SK-N-SH (cell line): ENCODE results near the gene KCNAB1. TPM values are rescaled to one million over a fixed set of nuclear protein-coding genes. Genes with fewer than 3 reads are reported as not detected.

Source experiments
- CTCF ChIA-PET: fragments of 300-600, 350-600 bp; formaldehyde crosslinking; extraction: SDS; loops from one replicate; lab custom pipeline; 2021; lab: Yijun Ruan, JAX
- POLR2A ChIA-PET: fragments of 350-600 bp; sonication (Branson Sonifier 250); formaldehyde crosslinking; extraction: SDS; loops from one replicate; lab custom pipeline; 2020; ENCODE audit warnings: antibody characterized with exemption, inconsistent platforms; lab: Yijun Ruan, JAX
- DNase-seq: peaks from one replicate; pipeline ENCODE4 v3.0.0; 2012
- H2AFZ ChIP-seq: fragments of 200-600 bp; sonication (generic); 2 replicates; pipeline ENCODE4 v1.8.1; 2016; ENCODE audit warnings: antibody characterized with exemption, mild to moderate bottlenecking, low read depth
- H3F3A ChIP-seq: fragments of 200-600 bp; sonication (generic); replicated peaks from 2 replicates; pipeline ENCODE3; 2016; ENCODE audit warnings: antibody characterized with exemption, mild to moderate bottlenecking; ENCODE audit not compliant: insufficient read depth
- H3K27ac ChIP-seq, 2 experiments: fragments of 200-500 bp in 1 of 2; fragments of 200-600 bp in 1 of 2; sonication (Bioruptor generic) in 1 of 2; sonication (generic), shearing (Covaris generic) in 1 of 2; 2 replicates each; pipeline versions ENCODE4 v1.5.1 to v1.6.1; 2014 to 2016; ENCODE audit warnings: low read depth in 2 of 2, inconsistent platforms in 1 of 2, low read length in 1 of 2, mild to moderate bottlenecking in 1 of 2, mixed read lengths in 1 of 2
- H3K27me3 ChIP-seq: fragments of 200-600 bp; sonication (generic), shearing (Covaris generic); 2 replicates; pipeline ENCODE4 v1.6.1; 2016; ENCODE audit warnings: mixed run types; ENCODE audit not compliant: insufficient read depth
- H3K36me3 ChIP-seq, 2 experiments: fragments of 200-500 bp in 1 of 2; fragments of 200-600 bp in 1 of 2; sonication (Bioruptor generic) in 1 of 2; sonication (generic) in 1 of 2; replicated peaks in 1 of 2; 2 replicates each; pipeline versions ENCODE3 to v1.5.1; 2014 to 2016; ENCODE audit warnings: low read length in 1 of 2, mild to moderate bottlenecking in 1 of 2; ENCODE audit not compliant: insufficient read depth in 2 of 2, control insufficient read depth in 1 of 2
- H3K4me1 ChIP-seq, 2 experiments: fragments of 200-500 bp in 1 of 2; fragments of 200-600 bp in 1 of 2; sonication (Bioruptor generic) in 1 of 2; sonication (generic), shearing (Covaris generic) in 1 of 2; 2 replicates each; pipeline versions ENCODE4 v1.5.1 to v1.6.1; 2014 to 2016; ENCODE audit warnings: low read depth in 1 of 2, low read length in 1 of 2, mixed run types in 1 of 2; ENCODE audit not compliant: insufficient read depth in 2 of 2, control insufficient read depth in 1 of 2
- H3K4me2 ChIP-seq: fragments of 200-600 bp; sonication (generic), shearing (Covaris generic); 2 replicates; pipeline ENCODE4 v1.6.1; 2017; ENCODE audit warnings: mixed run types
- H3K4me3 ChIP-seq, 2 experiments: fragments of 200-500 bp in 1 of 2; fragments of 200-600 bp in 1 of 2; sonication (Bioruptor generic) in 1 of 2; sonication (generic), shearing (Covaris generic) in 1 of 2; 2 replicates each; pipeline versions ENCODE4 v1.5.1 to v1.8.1; 2014 to 2016; ENCODE audit warnings: low read depth in 2 of 2, inconsistent platforms in 1 of 2, low read length in 1 of 2, mild to moderate bottlenecking in 1 of 2, mixed read lengths in 1 of 2, moderate library complexity in 1 of 2
- H3K79me2 ChIP-seq: fragments of 200-600 bp; sonication (generic); 2 replicates; pipeline ENCODE4 v1.8.1; 2017; ENCODE audit warnings: mild to moderate bottlenecking; ENCODE audit not compliant: insufficient read depth
- H3K9ac ChIP-seq: fragments of 200-600 bp; sonication (generic); 2 replicates; pipeline ENCODE4 v1.6.1; 2017; ENCODE audit warnings: mixed run types
- H3K9me2 ChIP-seq: fragments of 200-600 bp; sonication (generic); 2 replicates; pipeline ENCODE4 v1.6.1; 2017; ENCODE audit warnings: mixed run types
- H3K9me3 ChIP-seq: fragments of 200-600 bp; sonication (generic); 2 replicates; pipeline ENCODE4 v1.6.1; 2017; ENCODE audit warnings: mixed run types, mild to moderate bottlenecking, moderate library complexity
- H4K20me1 ChIP-seq: fragments of 200-600 bp; sonication (generic); 2 replicates; pipeline ENCODE4 v1.6.1; 2017; ENCODE audit warnings: mild to moderate bottlenecking, mixed run types; ENCODE audit not compliant: insufficient read depth
- CHD2 ChIP-seq: fragments of 150-350 bp; IDR thresholded peaks from 2 replicates; pipeline ENCODE4 v1.6.1; 2018; ENCODE audit warnings: low read length; ENCODE audit not compliant: partially characterized antibody
- ELF1 ChIP-seq: IDR thresholded peaks from 2 replicates; pipeline ENCODE4 v1.4.0; 2012
- FOSL2 ChIP-seq: IDR thresholded peaks from 2 replicates; pipeline ENCODE4 v1.4.0; 2012; ENCODE audit warnings: low read depth, mild to moderate bottlenecking, moderate library complexity, borderline replicate concordance
- FOXJ3 ChIP-seq: sonication (generic); formaldehyde crosslinking; IDR thresholded peaks from 2 replicates; pipeline ENCODE4 v1.5.1; 2020; ENCODE audit warnings: mild to moderate bottlenecking, missing genetic modification reagents
- FOXM1 ChIP-seq: IDR thresholded peaks from 2 replicates; pipeline ENCODE4 v1.4.0; 2012; ENCODE audit warnings: low read depth, mild to moderate bottlenecking
- GABPA ChIP-seq: IDR thresholded peaks from 2 replicates; pipeline ENCODE4 v1.4.0; 2012; ENCODE audit warnings: low read depth, mild to moderate bottlenecking
- JUND ChIP-seq: IDR thresholded peaks from 2 replicates; pipeline ENCODE4 v1.4.0; 2012
- MEF2A ChIP-seq: IDR thresholded peaks from 2 replicates; pipeline ENCODE4 v1.4.0; 2012; ENCODE audit warnings: low read depth, borderline replicate concordance
- MXI1 ChIP-seq: IDR thresholded peaks from 2 replicates; pipeline ENCODE4 v1.6.1; 2012; ENCODE audit warnings: mild to moderate bottlenecking, low read depth, low read length, improper control_type of control experiment
- NFIC ChIP-seq: IDR thresholded peaks from 2 replicates; pipeline ENCODE4 v1.4.0; 2012; ENCODE audit warnings: borderline replicate concordance
- SMC3 ChIP-seq: IDR thresholded peaks from 2 replicates; pipeline ENCODE4 v1.6.1; 2012; ENCODE audit warnings: low read depth, low read length, improper control_type of control experiment
- TCF12 ChIP-seq: IDR thresholded peaks from 2 replicates; pipeline ENCODE4 v1.4.0; 2012
- TEAD4 ChIP-seq: IDR thresholded peaks from 2 replicates; pipeline ENCODE4 v1.4.0; 2012; ENCODE audit warnings: mild to moderate bottlenecking, borderline replicate concordance; ENCODE audit not compliant: insufficient read depth
- WGBS: methylation state at CpG from one replicate; pipeline ENCODE4 v1.1.6; 2017; ENCODE audit warnings: low lambda C conversion rate; 5-methylcytosine and 5-hydroxymethylcytosine counted together
- polyA plus RNA-seq, 3 experiments: library from polyadenylated mRNA; depleted of rRNA; stranded (reverse); fragments of >200 nt; gene quantifications; 2 replicates each; pipeline ENCODE4 v1.2.3, GENCODE V29; 2012
- TF ChIP-seq, protein P1 (sequence below): IDR thresholded peaks from 2 replicates; pipeline ENCODE4 v1.4.0; 2012; ENCODE audit warnings: low read depth, borderline replicate concordance
- TF ChIP-seq, protein P2 (sequence below): IDR thresholded peaks from 2 replicates; pipeline ENCODE4 v1.4.0; 2012; ENCODE audit warnings: low read depth, borderline replicate concordance
- TF ChIP-seq, protein P3 (sequence below): IDR thresholded peaks from 2 replicates; pipeline ENCODE4 v1.4.0; 2012; ENCODE audit warnings: low read depth
- TF ChIP-seq, protein P4 (sequence below): fragments of 150-350 bp; IDR thresholded peaks from 2 replicates; pipeline ENCODE4 v1.6.1; 2016; ENCODE audit warnings: mild to moderate bottlenecking, low read depth, low read length
- TF ChIP-seq, protein P5 (sequence below): fragments of 200-600 bp; sonication (generic); IDR thresholded peaks from 2 replicates; pipeline ENCODE4 v1.6.1; 2017; ENCODE audit warnings: antibody characterized with exemption, mild to moderate bottlenecking, moderate library complexity

KCNAB1 gene
- polyA plus RNA-seq, 1 of the 3 experiments (the other 2 are of a cell fraction), result 82.1 TPM

DNA sequence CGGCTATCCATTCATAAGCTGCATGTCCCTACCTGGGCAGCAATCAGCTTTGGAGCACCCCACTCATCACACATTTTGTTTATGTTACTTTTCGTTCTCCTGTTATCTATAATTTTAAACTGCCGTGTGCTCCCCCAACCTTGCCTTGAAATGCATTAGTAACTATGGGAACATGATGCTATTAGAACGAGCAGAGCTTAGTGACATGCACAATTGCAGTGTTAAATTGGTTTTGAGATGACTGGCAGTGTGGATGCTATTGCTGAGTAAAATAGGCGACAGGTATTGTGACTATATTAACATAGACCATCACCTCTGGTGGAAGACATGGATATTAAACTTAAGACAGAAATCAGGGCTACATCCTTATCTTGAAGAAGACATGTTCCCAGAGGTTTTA, 191.6 kb downstream of the KCNAB1 start:
- Histone ChIP-seq H3F3A (peaks cover 58% of the 10 kb centered on the region), H4K20me1 (no peaks in the 10 kb centered on the region), H3K36me3 (peaks cover 17 to 20% of the 10 kb centered on the region in 2 experiments), H3K4me1 (peaks cover 6 to 38% of the 10 kb centered on the region in 2 experiments; a peak in 3 of 4 replicates), H3K27ac (no peak overlapping the region; a peak in 1 of 4 replicates), H3K9me2 (no peaks in the 10 kb centered on the region), H3K27me3 (no peaks in the 10 kb centered on the region), H3K4me3 (no peak overlapping the region), H2AFZ (no peak overlapping the region), H3K9ac (no peak overlapping the region), H3K79me2 (peaks cover 88% of the 10 kb centered on the region), H3K9me3 (no peaks in the 10 kb centered on the region), H3K4me2 (no peak overlapping the region)
- no peak for DNase-seq
- TF ChIP-seq NFIC, result no peak
- TF ChIP-seq MEF2A, result no peak
- TF ChIP-seq, protein P1, sequence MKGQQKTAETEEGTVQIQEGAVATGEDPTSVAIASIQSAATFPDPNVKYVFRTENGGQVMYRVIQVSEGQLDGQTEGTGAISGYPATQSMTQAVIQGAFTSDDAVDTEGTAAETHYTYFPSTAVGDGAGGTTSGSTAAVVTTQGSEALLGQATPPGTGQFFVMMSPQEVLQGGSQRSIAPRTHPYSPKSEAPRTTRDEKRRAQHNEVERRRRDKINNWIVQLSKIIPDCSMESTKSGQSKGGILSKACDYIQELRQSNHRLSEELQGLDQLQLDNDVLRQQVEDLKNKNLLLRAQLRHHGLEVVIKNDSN, result no peak
- TF ChIP-seq, protein P2, sequence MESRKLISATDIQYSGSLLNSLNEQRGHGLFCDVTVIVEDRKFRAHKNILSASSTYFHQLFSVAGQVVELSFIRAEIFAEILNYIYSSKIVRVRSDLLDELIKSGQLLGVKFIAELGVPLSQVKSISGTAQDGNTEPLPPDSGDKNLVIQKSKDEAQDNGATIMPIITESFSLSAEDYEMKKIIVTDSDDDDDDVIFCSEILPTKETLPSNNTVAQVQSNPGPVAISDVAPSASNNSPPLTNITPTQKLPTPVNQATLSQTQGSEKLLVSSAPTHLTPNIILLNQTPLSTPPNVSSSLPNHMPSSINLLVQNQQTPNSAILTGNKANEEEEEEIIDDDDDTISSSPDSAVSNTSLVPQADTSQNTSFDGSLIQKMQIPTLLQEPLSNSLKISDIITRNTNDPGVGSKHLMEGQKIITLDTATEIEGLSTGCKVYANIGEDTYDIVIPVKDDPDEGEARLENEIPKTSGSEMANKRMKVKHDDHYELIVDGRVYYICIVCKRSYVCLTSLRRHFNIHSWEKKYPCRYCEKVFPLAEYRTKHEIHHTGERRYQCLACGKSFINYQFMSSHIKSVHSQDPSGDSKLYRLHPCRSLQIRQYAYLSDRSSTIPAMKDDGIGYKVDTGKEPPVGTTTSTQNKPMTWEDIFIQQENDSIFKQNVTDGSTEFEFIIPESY, result no peak
- no peak for TF ChIP-seq CHD2
- TF ChIP-seq, protein P3, sequence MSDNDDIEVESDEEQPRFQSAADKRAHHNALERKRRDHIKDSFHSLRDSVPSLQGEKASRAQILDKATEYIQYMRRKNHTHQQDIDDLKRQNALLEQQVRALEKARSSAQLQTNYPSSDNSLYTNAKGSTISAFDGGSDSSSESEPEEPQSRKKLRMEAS, result no peak
- POLR2A ChIA-PET, result no interaction called here
- CTCF ChIA-PET, result interaction anchor here (1.1 kb wide), 1 partner anchor 22 kb away, joined by 3 read pairs; no protein-coding TSS in a partner anchor
- WGBS, result 69% methylated on average over 5 of the region's 5 CpGs

DNA sequence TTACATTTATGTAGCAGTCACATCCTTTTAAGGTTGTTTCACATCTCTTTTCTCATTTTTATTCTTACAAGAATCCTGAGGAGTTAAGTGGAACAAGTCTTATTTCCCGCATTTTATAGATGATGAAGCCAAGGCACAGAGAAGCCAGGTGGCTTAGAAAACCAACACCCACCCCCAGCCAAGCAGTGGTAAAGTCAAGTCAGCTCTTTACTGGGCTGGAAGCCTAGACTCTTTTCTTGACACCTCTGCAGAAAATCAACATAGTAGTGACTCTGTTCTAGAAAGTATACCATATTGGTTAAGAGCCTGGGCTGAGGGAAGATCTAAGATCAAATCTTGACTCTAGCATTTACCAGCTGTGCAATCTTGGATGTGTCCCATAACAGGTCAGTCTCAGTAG, 195.7 kb downstream of the KCNAB1 start:
- TF ChIP-seq MXI1, result no peak
- TF ChIP-seq GABPA, result no peak
- no peak for TF ChIP-seq ELF1
- no peak for TF ChIP-seq FOXM1
- no peak for TF ChIP-seq JUND
- no peak for TF ChIP-seq NFIC
- no peak for TF ChIP-seq SMC3
- TF ChIP-seq TEAD4, result no peak
- TF ChIP-seq, protein P3, result no peak
- TF ChIP-seq, protein P4, sequence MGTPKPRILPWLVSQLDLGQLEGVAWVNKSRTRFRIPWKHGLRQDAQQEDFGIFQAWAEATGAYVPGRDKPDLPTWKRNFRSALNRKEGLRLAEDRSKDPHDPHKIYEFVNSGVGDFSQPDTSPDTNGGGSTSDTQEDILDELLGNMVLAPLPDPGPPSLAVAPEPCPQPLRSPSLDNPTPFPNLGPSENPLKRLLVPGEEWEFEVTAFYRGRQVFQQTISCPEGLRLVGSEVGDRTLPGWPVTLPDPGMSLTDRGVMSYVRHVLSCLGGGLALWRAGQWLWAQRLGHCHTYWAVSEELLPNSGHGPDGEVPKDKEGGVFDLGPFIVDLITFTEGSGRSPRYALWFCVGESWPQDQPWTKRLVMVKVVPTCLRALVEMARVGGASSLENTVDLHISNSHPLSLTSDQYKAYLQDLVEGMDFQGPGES, result no peak
- no peak for TF ChIP-seq FOSL2
- no peak; the same call in 1 of the 2 replicates for TF ChIP-seq TCF12
- TF ChIP-seq, protein P5, sequence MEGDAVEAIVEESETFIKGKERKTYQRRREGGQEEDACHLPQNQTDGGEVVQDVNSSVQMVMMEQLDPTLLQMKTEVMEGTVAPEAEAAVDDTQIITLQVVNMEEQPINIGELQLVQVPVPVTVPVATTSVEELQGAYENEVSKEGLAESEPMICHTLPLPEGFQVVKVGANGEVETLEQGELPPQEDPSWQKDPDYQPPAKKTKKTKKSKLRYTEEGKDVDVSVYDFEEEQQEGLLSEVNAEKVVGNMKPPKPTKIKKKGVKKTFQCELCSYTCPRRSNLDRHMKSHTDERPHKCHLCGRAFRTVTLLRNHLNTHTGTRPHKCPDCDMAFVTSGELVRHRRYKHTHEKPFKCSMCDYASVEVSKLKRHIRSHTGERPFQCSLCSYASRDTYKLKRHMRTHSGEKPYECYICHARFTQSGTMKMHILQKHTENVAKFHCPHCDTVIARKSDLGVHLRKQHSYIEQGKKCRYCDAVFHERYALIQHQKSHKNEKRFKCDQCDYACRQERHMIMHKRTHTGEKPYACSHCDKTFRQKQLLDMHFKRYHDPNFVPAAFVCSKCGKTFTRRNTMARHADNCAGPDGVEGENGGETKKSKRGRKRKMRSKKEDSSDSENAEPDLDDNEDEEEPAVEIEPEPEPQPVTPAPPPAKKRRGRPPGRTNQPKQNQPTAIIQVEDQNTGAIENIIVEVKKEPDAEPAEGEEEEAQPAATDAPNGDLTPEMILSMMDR, result no peak
- TF ChIP-seq FOXJ3 (CRISPR knock-in tag), result no peak
- no peaks in the 10 kb centered on the region for H3K9me3 ChIP-seq
- H3K9ac ChIP-seq, result no peak overlapping the region
- no peak overlapping the region for H3K4me3 ChIP-seq
- DNase-seq, result no peak
- no peaks in the 10 kb centered on the region for H3K9me2 ChIP-seq
- H3K79me2 ChIP-seq, result peaks cover 77% of the 10 kb centered on the region
- H3K27ac ChIP-seq, result peak overlapping the region; percentile 85 to 89; a peak in 3 of 4 replicates
- 84% methylated on average over 1 of the region's 1 CpG for WGBS
- peaks cover 12 to 37% of the 10 kb centered on the region in 2 experiments for H3K4me1 ChIP-seq
- H2AFZ ChIP-seq, result no peak overlapping the region
- POLR2A ChIA-PET, result no interaction called here
- no peaks in the 10 kb centered on the region for H3K27me3 ChIP-seq
- no peaks in the 10 kb centered on the region for H4K20me1 ChIP-seq
- CTCF ChIA-PET, result no interaction called here
- H3K4me2 ChIP-seq, result 0 out of 2 replicates have a peak overlapping the region, but pooled peaks have one; percentile 0
- peaks cover 52% of the 10 kb centered on the region for H3F3A ChIP-seq
- H3K36me3 ChIP-seq, result peaks cover 10 to 13% of the 10 kb centered on the region in 2 experiments
